Measurements from ENCODE around the gene CCS. TPM values are rescaled to one million over a fixed set of nuclear protein-coding genes. Genes with fewer than 3 reads are reported as not detected.

CCS gene
- total RNA-seq, 6 experiments from 2014 or later = 22.6 to 54.2 (median 34.3) TPM

DNA sequence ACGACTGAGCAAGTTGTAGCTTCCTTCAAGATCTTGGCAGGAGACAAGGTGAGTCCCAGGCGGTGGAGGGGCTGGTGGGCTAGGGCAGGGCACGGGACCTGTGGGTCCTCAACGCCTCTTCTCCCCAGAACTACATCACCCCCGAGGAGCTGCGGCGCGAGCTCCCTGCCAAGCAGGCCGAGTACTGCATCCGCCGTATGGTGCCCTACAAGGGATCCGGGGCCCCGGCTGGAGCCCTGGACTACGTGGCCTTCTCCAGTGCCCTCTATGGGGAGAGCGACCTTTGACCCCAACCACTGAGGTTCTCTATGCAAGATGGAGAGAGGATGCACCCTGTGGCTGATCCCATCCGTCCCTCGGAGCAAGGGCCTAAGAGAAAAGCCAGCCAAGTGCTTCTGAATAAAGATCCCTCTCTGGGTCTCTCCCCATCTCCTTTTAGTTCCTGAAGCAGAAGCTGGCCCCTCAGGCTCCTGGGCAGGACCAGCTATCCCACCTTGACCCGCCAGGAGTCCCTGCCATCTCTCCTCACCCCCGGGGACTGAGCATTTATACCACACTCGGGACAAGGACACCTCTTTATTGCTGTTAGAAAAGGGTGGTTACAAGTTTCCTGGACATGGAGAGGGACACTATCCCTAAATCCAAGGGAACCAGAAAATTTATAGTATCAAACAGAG lies 29.9 kb upstream of the CCS start:
- no peak overlapping the region for H3K27ac ChIP-seq
- DNase-seq (no peak), ATAC-seq (no peak)
- H3K36me3 ChIP-seq = no peaks in the 10 kb centered on the region
- 90% methylated on average over 3 of the region's 20 CpGs for WGBS (ENCODE audit: insufficient coverage, low coverage, low lambda C conversion rate, missing lambda C conversion rate)
- intact Hi-C loops (cut with DNase I) = no loop called here
- TF ChIP-seq POLR2A (IDR thresholded peaks at IDR 0.05) (no peak), CTCF (IDR thresholded peaks at IDR 0.05) (no peak)
- H3K4me1 ChIP-seq = peaks cover 0 to 8% (median 0%) of the 10 kb centered on the region in 4 donors
- H3K27me3 ChIP-seq = no peaks in the 10 kb centered on the region
- H3K4me3 ChIP-seq = no peak overlapping the region
- H3K9me3 ChIP-seq = no peaks in the 10 kb centered on the region

- Histone ChIP-seq H3K9me3 (no peaks in the 10 kb centered on the region), H3K27ac (no peak overlapping the region), H3K4me3 (no peak overlapping the region), H3K36me3 (no peaks in the 10 kb centered on the region), H3K4me1 (peaks cover 0 to 9% (median 0%) of the 10 kb centered on the region in 4 donors), H3K27me3 (no peaks in the 10 kb centered on the region)
- ATAC-seq = no peak
- no peak for DNase-seq
- intact Hi-C loops (cut with DNase I) = no loop called here
- 63% methylated on average over 3 of the region's 10 CpGs for whole genome bisulfite sequencing (ENCODE audit: insufficient coverage, low coverage, low lambda C conversion rate, missing lambda C conversion rate)
- TF ChIP-seq POLR2A (IDR thresholded peaks at IDR 0.05) (no peak), CTCF (IDR thresholded peaks at IDR 0.05) (no peak)
These were observed 29.2 kb upstream of the CCS start for GRCh38 chr11:66563832-66564231.

DNA sequence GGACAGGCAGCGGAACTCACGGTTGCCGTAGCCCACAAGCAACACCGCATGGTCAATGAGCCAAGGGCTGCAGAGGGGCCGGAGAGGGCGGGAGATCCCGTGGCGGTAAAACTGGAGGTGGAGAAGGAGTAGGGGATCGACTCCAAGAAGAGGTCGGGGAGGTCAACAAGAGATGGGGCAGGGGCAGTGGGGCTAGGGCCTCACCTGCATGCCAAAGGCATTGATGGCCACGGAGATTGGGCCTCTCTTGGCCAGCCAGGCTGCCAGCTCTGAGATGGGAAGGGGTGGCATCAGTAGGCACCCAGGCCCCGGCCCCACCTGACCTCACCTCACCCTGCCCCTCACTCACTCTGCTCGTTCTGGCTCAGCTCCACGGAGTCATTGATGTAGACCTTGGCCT lies 28.4 kb upstream of the CCS start:
- peaks cover 0 to 5% (median 0%) of the 10 kb centered on the region in 4 donors for H3K4me1 ChIP-seq
- 79% methylated on average over 6 of the region's 14 CpGs for WGBS (ENCODE audit: insufficient coverage, low coverage, low lambda C conversion rate, missing lambda C conversion rate)
- ATAC-seq (no peak), DNase-seq (no peak)
- TF ChIP-seq POLR2A (IDR thresholded peaks at IDR 0.05) (no peak), CTCF (IDR thresholded peaks at IDR 0.05) (no peak)
- H3K4me3 ChIP-seq = no peak overlapping the region
- no peaks in the 10 kb centered on the region for H3K9me3 ChIP-seq
- no peaks in the 10 kb centered on the region for H3K27me3 ChIP-seq
- H3K36me3 ChIP-seq = no peaks in the 10 kb centered on the region
- intact Hi-C loops (cut with DNase I) = no loop called here
- no peak overlapping the region for H3K27ac ChIP-seq

DNA sequence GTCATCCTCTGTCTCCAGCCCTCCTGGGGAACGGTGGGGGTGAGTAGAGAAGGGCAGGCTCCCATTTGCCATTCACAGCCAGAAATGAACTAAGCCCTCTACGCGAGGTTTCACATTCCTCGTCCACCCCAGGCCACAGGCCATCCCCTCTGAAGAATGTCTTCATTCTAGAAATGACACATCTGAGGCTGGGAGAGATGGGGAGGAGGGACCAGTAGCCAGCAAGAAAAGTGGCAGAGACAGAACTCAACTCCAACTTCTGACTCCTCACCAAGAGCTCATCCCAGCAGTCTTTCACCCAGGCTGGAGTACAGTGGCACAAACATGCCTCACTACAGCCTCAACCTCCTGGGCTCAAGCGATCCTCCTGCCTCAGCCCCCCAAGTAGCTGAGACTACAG lies 28.0 kb upstream of the CCS start:
- no peak for TF ChIP-seq CTCF (IDR thresholded peaks at IDR 0.05)
- no peak for TF ChIP-seq POLR2A (IDR thresholded peaks at IDR 0.05)
- H3K27ac ChIP-seq = no peak overlapping the region
- ATAC-seq (no peak), DNase-seq (no peak)
- H3K9me3 ChIP-seq = no peaks in the 10 kb centered on the region
- no peak overlapping the region for H3K4me3 ChIP-seq
- H3K4me1 ChIP-seq = peaks cover 0 to 5% (median 0%) of the 10 kb centered on the region in 4 donors
- intact Hi-C loops (cut with DNase I) = no loop called here
- WGBS (ENCODE audit: insufficient coverage, low coverage, low lambda C conversion rate, missing lambda C conversion rate) = no CpG with 5 or more reads among the region's 5 CpGs
- no peaks in the 10 kb centered on the region for H3K27me3 ChIP-seq
- H3K36me3 ChIP-seq = no peaks in the 10 kb centered on the region

Data from right lobe of liver (tissue), 6 donors.